GM12892 (cell line): ENCODE measurements around the gene PPP6R2.
A peak's percentile ranks its signal among the peaks of the same experiment; 100 is the strongest.

ENCODE experiments used
- POLR2AphosphoS5 ChIP-seq: IDR thresholded peaks from 2 replicates; pipeline ENCODE4 v1.6.1; 2011; ENCODE audit warnings: low read depth, low read length, control low read depth
- TAF1 ChIP-seq: IDR thresholded peaks from 2 replicates; pipeline ENCODE4 v1.6.1; 2011; ENCODE audit warnings: low read depth, mild to moderate bottlenecking, control low read depth, low read length, borderline replicate concordance

DNA sequence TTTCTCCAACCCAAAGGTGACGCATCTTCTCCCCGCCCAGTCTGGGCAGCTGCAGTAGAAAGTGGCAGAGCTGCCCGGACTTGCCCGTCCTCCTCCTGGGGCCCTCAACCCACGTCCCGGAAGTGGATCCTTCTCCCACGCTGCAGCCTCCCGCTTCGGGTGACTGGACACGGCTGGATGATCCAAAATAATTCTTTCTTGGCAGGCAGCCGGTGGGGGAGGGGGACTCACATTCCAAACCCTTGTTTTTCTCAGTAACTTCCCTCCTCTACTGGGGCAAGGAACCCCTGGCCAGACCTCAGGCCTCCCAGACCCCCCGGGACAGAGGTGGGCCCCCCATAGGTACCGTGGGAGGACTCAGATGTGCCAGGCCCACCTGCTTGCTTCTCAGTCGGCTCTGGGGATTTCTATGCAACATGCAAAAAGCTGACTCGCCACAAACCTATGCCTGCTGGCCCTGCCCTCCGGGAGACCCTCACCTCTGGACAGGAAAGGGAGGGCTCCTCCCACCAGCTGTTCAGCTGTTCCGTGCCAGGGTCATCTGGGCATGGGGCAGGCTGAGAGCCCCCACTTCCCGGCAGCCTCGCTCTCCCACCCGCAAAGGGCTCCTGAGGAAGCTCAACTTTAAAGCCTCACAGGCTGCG lies 37.1 kb upstream of the PPP6R2 start:
- TF ChIP-seq TAF1 (no peak), POLR2AphosphoS5 (peak; percentile 40; the same call in 1 of the 2 replicates)
